Gastroesophageal sphincter (tissue), 4 donors: ENCODE measurements around the gene DTX4. TPM values are rescaled to one million over a fixed set of nuclear protein-coding genes. Genes with fewer than 3 reads are reported as not detected.

Experiments
- ATAC-seq: fragments of 150-250 bp; one replicate; pipeline ENCODE4 v1.9.1; 2016; ENCODE audit warnings: mild to moderate bottlenecking, moderate library complexity
- H3K27ac ChIP-seq, 4 donors: fragments of 200-600 bp; sonication (generic) in 3 of 4; 1 replicate in 3 of 4; 2 replicates in 1 of 4; pipeline ENCODE4 v1.5.1; 2016 to 2019
- H3K27me3 ChIP-seq: fragments of 200-600 bp; sonication (generic); one replicate; pipeline ENCODE4 v1.5.1; 2019
- H3K36me3 ChIP-seq, 2 donors: fragments of 200-600 bp; sonication (generic); one replicate each; pipeline ENCODE4 v1.5.1; 2019; ENCODE audit warnings: control low read depth in 1 of 2
- H3K4me1 ChIP-seq, 3 donors: fragments of 200-600 bp; sonication (generic); 1 replicate in 2 of 3; 2 replicates in 1 of 3; pipeline ENCODE4 v1.5.1; 2016 to 2019; ENCODE audit warnings: control low read depth in 2 of 3
- H3K4me3 ChIP-seq, 2 donors: fragments of 200-600 bp; sonication (generic); one replicate each; pipeline ENCODE4 v1.5.1; 2019; ENCODE audit warnings: mild to moderate bottlenecking in 1 of 2, moderate library complexity in 1 of 2
- H3K9me3 ChIP-seq, 3 donors: fragments of 200-600 bp; sonication (generic); one replicate each; pipeline ENCODE4 v1.5.1; 2017 to 2019; ENCODE audit warnings: control low read depth in 2 of 3
- EP300 ChIP-seq: sonication (generic); formaldehyde crosslinking; IDR thresholded peaks from one replicate; pipeline ENCODE4 v1.6.1; 2017; ENCODE audit warnings: antibody characterized with exemption, mild to moderate bottlenecking
- POLR2A ChIP-seq, 2 donors: fragments of 450-650 bp; IDR thresholded peaks; one replicate each; pipeline ENCODE4 v1.6.1; 2017; ENCODE audit warnings: antibody characterized with exemption in 2 of 2, mild to moderate bottlenecking in 2 of 2, moderate library complexity in 1 of 2
- POLR2AphosphoS5 ChIP-seq: sonication (generic); formaldehyde crosslinking; IDR thresholded peaks from one replicate; pipeline ENCODE4 v1.6.1; 2017; ENCODE audit warnings: antibody characterized with exemption
- WGBS, 2 donors: methylation state at CpG; one replicate each; pipeline ENCODE4 v1.1.5; 2018; ENCODE audit warnings: low coverage in 1 of 2; 5-methylcytosine and 5-hydroxymethylcytosine counted together
- total RNA-seq, 4 donors: library from RNA; depleted of rRNA; stranded (reverse); fragments of >200 nt; gene quantifications; one replicate each; pipeline ENCODE4 v1.1.0, GENCODE V29; 2016
- TF ChIP-seq, protein P1 (sequence below), 4 experiments: fragments of 200-600 bp in 2 of 4; fragments of 450-650 bp in 2 of 4; sonication (generic) in 1 of 4; IDR thresholded peaks; one replicate each; pipeline ENCODE4 v1.5.1; 2017 to 2019; ENCODE audit warnings: antibody characterized with exemption in 4 of 4, mild to moderate bottlenecking in 2 of 4, moderate library complexity in 2 of 4

DTX4 gene
- total RNA-seq, 4 donors from 2014 or later: 2.0 to 6.8 (median 6.2) TPM

DNA sequence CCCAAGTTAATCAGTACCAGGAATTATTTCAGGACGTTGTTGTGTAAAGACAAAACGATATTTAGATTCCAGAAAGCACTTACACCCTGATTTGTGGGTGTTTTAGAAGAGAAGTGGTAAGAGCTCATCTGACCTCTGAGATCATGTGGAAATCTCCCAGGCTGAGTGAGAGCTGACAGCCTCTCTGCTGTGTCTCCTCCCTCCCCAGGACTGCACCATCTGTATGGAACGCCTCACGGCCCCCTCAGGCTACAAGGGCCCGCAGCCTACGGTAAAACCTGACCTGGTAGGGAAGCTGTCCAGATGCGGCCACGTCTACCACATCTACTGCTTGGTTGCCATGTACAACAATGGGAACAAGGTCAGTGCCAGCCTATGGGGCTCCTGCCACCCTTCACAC lies 20.0 kb downstream of the DTX4 start:
- no peak for ATAC-seq
- Histone ChIP-seq H3K27ac (no peak overlapping the region), H3K9me3 (no peaks in the 10 kb centered on the region), H3K4me3 (no peak overlapping the region), H3K36me3 (peaks cover 0 to 53% of the 10 kb centered on the region in 2 donors), H3K27me3 (no peaks in the 10 kb centered on the region), H3K4me1 (peaks cover 0 to 32% (median 0%) of the 10 kb centered on the region in 3 donors)
- 74% methylated on average over 2 of the region's 8 CpGs; no CpG with 5 or more reads in 1 of the 2 donors for WGBS, 2 donors
- no peak for TF ChIP-seq EP300
- no peak for TF ChIP-seq POLR2A (IDR thresholded peaks at IDR 0.05)
- TF ChIP-seq POLR2AphosphoS5: no peak
- TF ChIP-seq, protein P1, sequence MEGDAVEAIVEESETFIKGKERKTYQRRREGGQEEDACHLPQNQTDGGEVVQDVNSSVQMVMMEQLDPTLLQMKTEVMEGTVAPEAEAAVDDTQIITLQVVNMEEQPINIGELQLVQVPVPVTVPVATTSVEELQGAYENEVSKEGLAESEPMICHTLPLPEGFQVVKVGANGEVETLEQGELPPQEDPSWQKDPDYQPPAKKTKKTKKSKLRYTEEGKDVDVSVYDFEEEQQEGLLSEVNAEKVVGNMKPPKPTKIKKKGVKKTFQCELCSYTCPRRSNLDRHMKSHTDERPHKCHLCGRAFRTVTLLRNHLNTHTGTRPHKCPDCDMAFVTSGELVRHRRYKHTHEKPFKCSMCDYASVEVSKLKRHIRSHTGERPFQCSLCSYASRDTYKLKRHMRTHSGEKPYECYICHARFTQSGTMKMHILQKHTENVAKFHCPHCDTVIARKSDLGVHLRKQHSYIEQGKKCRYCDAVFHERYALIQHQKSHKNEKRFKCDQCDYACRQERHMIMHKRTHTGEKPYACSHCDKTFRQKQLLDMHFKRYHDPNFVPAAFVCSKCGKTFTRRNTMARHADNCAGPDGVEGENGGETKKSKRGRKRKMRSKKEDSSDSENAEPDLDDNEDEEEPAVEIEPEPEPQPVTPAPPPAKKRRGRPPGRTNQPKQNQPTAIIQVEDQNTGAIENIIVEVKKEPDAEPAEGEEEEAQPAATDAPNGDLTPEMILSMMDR (IDR thresholded peaks at IDR 0.05): no peak

- ATAC-seq: no peak
- peaks cover 0 to 54% of the 10 kb centered on the region in 2 donors for H3K36me3 ChIP-seq
- no peak overlapping the region for H3K4me3 ChIP-seq
- H3K27ac ChIP-seq: no peak overlapping the region
- H3K4me1 ChIP-seq: peaks cover 0 to 25% (median 0%) of the 10 kb centered on the region in 3 donors
- no peak for TF ChIP-seq EP300
- TF ChIP-seq POLR2AphosphoS5: no peak
- no peak for TF ChIP-seq POLR2A (IDR thresholded peaks at IDR 0.05)
- TF ChIP-seq, protein P1 (IDR thresholded peaks at IDR 0.05): no peak
- no peaks in the 10 kb centered on the region for H3K9me3 ChIP-seq
- no peaks in the 10 kb centered on the region for H3K27me3 ChIP-seq
- 82 to 83% methylated on average over 3 to 4 of the region's 4 CpGs for WGBS, 2 donors
These were observed 20.6 kb downstream of the DTX4 start for GRCh38 chr11:59192446-59193020.

DNA sequence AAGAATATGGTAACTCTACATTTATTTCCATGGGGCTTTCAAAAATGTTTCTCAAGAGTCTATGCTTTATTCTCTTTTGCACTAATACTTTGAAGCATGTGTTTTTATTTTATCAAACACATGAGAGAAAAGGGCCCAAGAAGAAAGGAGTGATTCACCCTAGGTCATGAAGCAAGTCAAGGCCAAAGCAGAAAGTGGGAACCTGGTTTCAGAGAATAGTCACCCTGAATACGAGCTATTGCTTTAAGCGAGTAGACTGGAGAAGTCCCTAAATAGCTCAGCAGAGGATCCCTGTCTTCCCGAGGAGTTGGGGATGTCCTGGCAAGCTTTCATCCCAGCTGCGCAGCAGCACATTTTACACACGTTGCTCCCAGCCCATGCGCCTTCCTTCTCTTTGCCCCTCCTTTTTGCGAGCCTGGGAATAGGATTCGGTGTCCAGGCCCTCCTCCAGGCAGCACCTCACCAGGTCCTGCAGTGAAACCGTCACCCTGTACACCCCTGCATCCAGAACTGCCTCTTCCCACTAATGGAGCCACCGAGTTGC lies 21.7 kb downstream of the DTX4 start:
- 83 to 85% methylated on average over 8 to 10 of the region's 10 CpGs for WGBS, 2 donors
- H3K4me3 ChIP-seq: no peak overlapping the region
- peaks cover 0 to 20% (median 0%) of the 10 kb centered on the region in 3 donors for H3K4me1 ChIP-seq
- H3K27ac ChIP-seq: no peak overlapping the region
- no peak for ATAC-seq
- peaks cover 0 to 54% of the 10 kb centered on the region in 2 donors for H3K36me3 ChIP-seq
- TF ChIP-seq POLR2AphosphoS5 (no peak), EP300 (no peak), POLR2A (IDR thresholded peaks at IDR 0.05) (no peak)
- TF ChIP-seq, protein P1 (IDR thresholded peaks at IDR 0.05): no peak
- H3K9me3 ChIP-seq: no peaks in the 10 kb centered on the region
- no peaks in the 10 kb centered on the region for H3K27me3 ChIP-seq

DNA sequence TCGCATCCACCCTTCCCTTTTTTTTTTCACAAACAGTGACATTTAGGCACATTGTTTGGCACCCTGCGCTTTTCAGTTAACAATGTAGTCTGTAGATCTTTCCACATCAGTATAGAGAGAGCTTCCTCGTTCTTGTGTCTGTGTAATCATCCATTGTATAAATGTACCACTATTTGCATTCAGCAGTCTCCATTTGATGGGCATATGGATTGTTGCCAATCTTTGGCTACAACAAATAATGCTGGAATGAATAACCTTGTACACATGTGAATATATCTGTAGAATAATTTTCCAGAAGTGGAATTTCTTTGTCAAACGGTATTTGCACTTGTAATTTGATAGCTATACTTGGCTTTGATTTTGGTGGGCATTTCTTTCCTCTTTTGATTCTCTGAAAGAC lies 23.7 kb downstream of the DTX4 start:
- H3K9me3 ChIP-seq: no peaks in the 10 kb centered on the region
- H3K4me3 ChIP-seq: no peak overlapping the region
- no peak for ATAC-seq
- TF ChIP-seq POLR2AphosphoS5: no peak
- TF ChIP-seq, protein P1 (IDR thresholded peaks at IDR 0.05): no peak
- no peak for TF ChIP-seq POLR2A (IDR thresholded peaks at IDR 0.05)
- no peak for TF ChIP-seq EP300
- WGBS, 2 donors: 81 to 86% methylated on average over 4 of the region's 4 CpGs
- H3K27me3 ChIP-seq: no peaks in the 10 kb centered on the region
- no peak overlapping the region for H3K27ac ChIP-seq
- peaks cover 0 to 54% of the 10 kb centered on the region in 2 donors for H3K36me3 ChIP-seq
- peaks cover 0 to 5% (median 0%) of the 10 kb centered on the region in 3 donors for H3K4me1 ChIP-seq

GRCh38 chr11:59196777-59197176 lies 24.8 kb downstream of the DTX4 start:
- no peak overlapping the region for H3K27ac ChIP-seq
- H3K36me3 ChIP-seq: peaks cover 0 to 46% of the 10 kb centered on the region in 2 donors
- peaks cover 0 to 5% (median 0%) of the 10 kb centered on the region in 3 donors for H3K4me1 ChIP-seq
- no peak overlapping the region for H3K4me3 ChIP-seq
- TF ChIP-seq EP300 (no peak), POLR2A (IDR thresholded peaks at IDR 0.05) (no peak), POLR2AphosphoS5 (no peak)
- TF ChIP-seq, protein P1 (IDR thresholded peaks at IDR 0.05): no peak
- 94% methylated on average over 2 of the region's 2 CpGs; no CpG with 5 or more reads in 1 of the 2 donors for WGBS, 2 donors
- ATAC-seq: no peak
- no peaks in the 10 kb centered on the region for H3K9me3 ChIP-seq
- no peaks in the 10 kb centered on the region for H3K27me3 ChIP-seq
